GM21576 (cell line): ENCODE results near the gene EPHB6.

Experiments used
- ATAC-seq: cut with Tn5 transposase; IDR thresholded peaks from one replicate; pipeline ENCODE4 v1.9.1; 2021; ENCODE audit warnings: mild to moderate bottlenecking, moderate library complexity; ENCODE audit not compliant: unreplicated experiment

The EPHB6 gene, protein sequence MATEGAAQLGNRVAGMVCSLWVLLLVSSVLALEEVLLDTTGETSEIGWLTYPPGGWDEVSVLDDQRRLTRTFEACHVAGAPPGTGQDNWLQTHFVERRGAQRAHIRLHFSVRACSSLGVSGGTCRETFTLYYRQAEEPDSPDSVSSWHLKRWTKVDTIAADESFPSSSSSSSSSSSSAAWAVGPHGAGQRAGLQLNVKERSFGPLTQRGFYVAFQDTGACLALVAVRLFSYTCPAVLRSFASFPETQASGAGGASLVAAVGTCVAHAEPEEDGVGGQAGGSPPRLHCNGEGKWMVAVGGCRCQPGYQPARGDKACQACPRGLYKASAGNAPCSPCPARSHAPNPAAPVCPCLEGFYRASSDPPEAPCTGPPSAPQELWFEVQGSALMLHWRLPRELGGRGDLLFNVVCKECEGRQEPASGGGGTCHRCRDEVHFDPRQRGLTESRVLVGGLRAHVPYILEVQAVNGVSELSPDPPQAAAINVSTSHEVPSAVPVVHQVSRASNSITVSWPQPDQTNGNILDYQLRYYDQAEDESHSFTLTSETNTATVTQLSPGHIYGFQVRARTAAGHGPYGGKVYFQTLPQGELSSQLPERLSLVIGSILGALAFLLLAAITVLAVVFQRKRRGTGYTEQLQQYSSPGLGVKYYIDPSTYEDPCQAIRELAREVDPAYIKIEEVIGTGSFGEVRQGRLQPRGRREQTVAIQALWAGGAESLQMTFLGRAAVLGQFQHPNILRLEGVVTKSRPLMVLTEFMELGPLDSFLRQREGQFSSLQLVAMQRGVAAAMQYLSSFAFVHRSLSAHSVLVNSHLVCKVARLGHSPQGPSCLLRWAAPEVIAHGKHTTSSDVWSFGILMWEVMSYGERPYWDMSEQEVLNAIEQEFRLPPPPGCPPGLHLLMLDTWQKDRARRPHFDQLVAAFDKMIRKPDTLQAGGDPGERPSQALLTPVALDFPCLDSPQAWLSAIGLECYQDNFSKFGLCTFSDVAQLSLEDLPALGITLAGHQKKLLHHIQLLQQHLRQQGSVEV

DNA sequence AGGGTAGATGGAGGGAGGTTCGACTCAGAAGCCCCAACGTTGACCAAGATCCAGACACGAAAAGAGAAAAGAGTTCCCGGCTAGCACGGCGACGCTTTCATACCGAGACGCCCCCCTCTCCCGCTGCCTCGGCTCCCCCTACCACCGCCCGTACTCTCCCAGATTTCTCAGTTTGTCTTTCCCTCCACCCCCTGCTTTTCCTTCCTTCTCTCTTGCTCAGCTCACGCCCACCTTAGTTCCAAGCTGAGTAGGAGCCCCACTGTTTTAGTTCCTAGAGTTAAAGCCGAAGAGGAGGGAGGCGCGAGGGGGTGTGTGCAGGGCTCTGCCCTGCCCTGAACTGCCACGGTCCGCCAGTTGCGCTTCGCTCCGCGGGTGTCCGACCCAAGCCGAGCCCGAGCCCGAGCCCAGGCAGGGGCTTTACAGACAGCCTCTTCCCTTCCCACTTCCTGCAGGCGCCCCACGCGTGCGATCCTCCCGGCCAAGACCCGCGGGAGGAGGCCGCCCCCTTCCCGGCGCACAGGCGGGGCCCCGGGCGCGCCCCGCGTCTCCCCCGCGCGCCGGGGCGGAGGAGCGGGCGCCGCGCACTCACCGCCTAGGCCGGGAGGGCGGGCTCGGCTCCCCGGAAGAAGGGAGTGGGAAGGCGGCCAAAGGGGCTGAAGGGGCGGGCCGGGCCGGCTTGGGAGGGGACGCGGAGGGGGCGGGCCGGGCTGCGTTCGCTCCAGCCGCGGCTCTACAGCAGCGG, at the start of gene EPHB6:
EPHB6 (plus strand) TSS at position 705 of the 742 bp plus-strand sequence. CDS start 8,152 bp downstream, outside the sequence.
- peak; percentile 47 for ATAC-seq

DNA sequence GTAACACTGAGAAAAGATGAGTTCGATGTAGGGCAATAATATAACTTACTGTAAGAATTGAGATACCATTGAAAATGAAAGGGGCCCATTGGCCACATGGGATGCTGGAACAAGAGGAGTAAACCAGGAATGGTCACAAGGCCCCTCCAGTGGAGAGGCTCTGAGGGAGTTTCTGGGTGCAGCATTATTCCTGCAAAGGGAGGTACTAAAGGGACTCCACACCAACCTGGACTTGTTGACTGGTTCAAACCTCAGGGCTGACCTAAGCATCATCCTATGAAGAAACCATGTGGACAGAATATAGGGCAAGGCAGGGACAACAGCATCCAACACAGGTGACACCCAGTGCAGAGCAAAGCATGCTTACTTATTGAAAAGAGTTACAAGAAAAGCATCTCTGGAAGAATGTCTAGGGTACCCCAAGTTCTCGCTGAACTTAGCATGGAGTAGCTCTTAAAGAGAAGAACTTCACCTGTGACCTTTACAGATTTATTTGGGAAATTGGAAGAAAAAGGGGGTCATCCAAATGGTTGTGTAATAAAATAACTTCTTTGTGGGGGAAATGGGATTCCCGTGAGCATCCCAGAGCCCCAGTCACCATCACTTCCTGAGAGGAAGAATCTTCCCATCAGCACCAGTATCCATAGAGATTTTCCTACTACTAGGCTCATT, 49.4 kb upstream of the EPHB6 start:
- ATAC-seq: no peak

GRCh38 chr7:142806022-142806356, 48.9 kb upstream of the EPHB6 start:
- ATAC-seq: no peak

DNA sequence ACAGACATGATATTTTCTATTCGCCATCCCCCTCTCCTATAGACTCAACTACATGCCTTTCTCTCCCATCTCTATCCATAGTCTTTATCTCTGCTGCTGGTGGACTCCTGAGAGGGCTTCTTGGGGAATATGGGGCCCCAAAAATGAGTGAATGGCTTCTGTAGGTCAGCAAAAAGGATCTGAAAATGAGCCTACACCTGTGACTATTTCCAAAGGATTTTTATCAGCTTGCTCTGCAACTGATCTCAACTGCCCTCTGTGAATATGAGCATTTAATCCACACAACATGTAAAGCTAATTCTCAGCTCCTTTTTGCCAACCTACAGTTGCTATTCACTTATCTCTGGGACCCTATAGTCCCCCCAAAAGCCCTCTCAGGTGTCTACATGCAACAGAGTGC, 47.9 kb upstream of the EPHB6 start:
- ATAC-seq: no peak

DNA sequence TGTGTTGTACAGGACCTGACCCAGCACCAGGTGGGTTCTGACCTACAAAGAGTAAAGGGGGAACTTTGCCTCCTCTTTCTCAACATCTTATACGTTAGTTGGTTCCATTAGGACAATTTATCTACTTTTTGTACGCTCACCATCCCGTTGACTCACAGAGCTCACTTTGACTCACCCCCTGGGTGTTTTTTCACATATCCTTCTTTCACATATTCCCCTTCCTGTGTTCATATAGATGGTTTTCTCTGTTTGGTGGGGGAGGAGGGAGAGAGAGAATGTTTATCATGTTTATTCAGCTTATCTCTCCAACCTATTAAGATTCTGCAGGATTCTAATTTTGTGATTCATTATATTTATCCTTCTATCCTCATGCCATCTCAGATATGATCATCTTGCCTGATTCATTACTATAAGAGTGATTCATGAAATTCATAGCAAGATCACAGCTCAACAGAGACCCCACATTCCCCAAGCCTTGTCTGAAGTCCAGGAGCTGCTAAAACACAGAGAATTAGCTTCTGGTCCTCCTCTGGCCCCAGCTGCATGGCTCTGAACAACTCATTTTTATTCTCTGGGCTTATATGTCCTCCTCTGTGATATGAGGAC, 46.9 kb upstream of the EPHB6 start:
- peak; percentile 25 for ATAC-seq

DNA sequence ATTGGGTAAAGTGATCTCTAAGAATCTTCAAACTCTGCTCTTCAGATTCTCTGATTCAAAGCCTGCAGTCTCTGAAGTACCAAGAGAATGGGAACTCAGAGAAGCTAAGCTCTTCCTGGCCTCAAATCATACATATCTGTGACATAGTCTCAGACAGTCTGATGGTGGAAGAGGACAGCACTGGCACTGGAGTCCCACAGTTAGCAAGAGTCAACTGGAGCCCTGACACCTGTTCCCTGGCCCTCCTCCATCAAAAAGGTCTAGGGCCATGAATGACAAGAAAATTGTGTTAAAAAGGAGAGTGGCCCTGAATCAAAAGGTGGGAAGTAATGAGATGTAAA, 46.4 kb upstream of the EPHB6 start:
- peak; percentile 25 for ATAC-seq

- ATAC-seq: peak; percentile 87
These were observed 45.9 kb upstream of the EPHB6 start for GRCh38 chr7:142808802-142809583.

GRCh38 chr7:142809671-142810070, 45.2 kb upstream of the EPHB6 start:
- ATAC-seq: no peak

DNA sequence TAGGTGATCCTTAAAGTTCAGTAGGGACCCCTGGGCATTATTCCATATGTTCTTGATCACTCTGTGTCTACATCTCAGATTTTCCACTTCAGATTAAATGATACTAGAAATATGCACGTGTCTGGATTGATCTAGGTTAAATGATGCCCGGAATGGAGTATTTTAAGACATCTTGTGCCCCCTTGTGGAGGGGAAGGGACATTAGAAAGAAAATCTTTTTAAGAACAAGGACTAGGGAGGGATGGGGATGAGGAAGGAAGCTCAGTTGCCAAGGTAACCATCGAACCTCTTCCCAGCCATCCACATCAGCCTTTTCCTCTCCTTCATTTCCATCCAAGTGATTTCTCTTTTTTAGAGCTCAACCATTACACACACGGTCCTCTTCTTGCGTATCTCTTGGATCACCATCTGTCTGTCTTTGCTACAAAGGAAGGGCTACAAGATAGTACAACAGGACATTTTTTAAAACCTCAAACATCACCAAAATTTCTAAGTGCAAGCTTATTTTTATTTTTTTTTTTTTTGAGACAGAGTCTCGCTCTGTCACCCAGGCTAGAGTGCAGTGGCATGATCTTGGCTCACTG, 43.6 kb upstream of the EPHB6 start:
- ATAC-seq: no peak

DNA sequence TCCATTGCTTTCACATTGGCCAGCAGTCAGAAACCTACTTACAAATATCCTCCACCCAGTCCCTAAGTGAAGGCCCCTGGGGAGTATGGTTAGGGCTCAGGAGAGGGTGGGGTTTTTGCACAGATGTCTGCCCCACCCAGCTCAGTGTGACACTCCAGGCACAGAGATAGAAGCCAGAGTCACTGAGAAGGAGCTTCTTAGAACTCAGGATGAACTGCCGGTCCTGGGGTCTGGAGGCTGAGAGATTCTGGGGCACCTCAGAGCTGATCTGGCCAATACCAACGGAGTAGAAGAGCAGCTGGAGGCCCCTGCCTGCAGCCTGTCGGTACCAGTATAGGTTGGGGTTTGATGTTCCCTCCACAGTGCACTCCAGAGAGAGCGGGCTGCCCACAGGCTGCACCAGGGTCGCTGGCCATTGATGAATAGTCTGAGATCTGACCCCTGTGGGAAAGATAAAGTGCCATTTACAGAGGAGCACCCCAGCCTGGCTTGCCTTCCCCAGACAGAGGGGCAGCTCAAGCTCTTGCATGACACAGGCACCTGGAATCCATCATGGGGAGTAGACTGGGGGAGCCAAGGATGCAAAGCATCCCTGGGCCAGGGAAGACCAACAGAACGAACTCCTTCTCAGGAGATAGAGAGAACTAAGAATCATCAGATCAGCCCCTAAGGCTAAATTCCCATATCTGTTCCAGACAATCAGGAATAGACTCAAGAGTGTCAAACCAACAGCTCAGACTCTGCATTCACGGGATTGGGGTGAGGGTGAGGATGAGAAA, 42.2 kb upstream of the EPHB6 start:
- ATAC-seq: no peak

- no peak for ATAC-seq
These were observed 41.6 kb upstream of the EPHB6 start for GRCh38 chr7:142813226-142813625.

- no peak for ATAC-seq
These were observed 41.2 kb upstream of the EPHB6 start for GRCh38 chr7:142813699-142814098.

DNA sequence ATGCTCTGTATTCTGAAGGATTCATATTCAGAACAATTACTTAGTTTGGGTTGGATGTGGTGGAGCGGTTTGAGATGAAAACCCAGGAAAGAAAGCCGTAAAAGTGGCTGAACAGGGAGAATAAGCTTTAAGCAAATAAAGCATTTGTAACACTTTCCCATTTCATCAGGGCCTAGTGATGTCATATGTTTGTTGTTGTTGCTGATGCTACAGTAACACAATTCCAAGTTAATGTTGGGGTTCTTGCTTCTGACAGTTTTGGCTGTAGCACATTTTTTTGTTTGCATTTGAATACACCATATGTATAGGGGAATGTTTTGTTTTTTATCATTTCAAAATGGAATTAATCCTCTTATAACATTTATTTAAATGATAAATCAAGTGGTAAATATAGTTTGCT, 40.4 kb upstream of the EPHB6 start:
- no peak for ATAC-seq

- no peak for ATAC-seq
These were observed 39.7 kb upstream of the EPHB6 start for GRCh38 chr7:142815134-142815533.

DNA sequence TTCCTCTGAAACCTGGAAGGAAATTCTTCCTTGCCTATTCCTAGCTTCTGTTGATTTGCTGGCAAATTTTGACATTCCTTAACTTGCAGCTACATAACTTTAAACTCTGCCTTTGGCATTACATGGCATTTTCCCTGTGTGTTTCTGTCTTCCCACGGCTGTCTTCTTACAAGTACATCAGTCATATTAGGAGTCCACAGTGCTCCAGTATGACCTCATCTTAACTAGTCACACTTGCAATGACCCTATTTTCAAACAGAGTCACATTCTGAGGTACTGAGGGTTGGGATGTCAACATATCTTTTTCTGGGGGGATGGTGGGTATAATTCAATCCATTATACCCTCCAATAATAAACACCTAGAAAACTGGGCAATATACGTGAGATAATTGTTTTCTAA, 37.4 kb upstream of the EPHB6 start:
- ATAC-seq: no peak

DNA sequence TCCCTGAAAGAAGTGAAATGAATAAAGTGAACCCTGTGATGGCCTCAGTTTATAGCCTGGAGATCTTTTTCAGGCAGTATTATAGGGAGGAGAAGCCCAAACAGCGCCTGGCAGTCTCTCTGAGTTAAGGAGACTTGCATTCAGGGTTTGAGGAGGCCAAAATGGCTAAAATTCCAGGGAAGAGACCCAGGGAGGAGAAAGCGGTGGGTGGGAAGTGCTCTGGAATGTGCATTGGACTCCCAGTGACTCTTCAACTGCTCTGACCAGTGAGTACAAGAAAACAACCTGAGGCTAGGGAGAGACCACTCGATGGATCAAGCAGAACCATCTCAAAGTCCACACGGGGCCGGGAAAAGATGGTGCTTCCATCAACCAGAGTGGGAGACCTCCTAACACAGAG, 35.3 kb upstream of the EPHB6 start:
- ATAC-seq: no peak

GRCh38 chr7:142822714-142823113, 32.2 kb upstream of the EPHB6 start:
- ATAC-seq: no peak

DNA sequence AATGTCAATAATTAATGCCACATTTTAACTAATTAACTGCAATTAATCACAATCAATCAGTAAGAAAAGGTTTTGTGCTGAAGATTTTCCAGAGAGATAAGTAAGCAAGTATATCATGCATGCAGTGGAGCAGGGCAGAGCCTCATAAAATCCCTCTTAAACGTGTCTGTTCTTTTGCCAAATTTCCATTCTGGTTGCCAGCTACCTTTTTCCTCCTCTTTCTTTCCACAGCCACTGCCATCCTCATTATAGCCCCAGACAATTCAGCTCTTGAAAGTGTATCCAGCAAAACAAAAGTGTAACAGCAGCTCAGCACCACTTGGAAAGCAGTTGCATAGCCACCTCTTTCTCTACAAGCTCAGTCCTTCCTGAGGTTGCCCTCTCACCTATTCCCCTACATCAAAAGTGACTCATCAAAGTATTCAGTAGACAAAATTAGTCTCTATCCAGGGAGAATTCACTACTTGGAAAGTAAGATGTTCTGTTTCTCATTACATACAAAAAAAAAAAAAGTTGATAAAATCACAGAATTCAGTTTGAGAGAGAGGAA, 26.9 kb upstream of the EPHB6 start:
- ATAC-seq: no peak
